Hepatocyte (in vitro differentiated cells): ENCODE results near the gene APC2.

Experiments
- CTCF ChIP-seq: fragments of 200-600 bp; sonication (generic); IDR thresholded peaks from 2 replicates; pipeline ENCODE4 v1.5.1; 2016; ENCODE audit warnings: antibody characterized with exemption, mild to moderate bottlenecking; ENCODE audit not compliant: poor library complexity
- EZH2 ChIP-seq: fragments of 200-600 bp; sonication (generic); IDR thresholded peaks from 2 replicates; pipeline ENCODE4 v1.6.1; 2016; ENCODE audit warnings: antibody characterized with exemption, mild to moderate bottlenecking, borderline replicate concordance
- EZH2phosphoT487 ChIP-seq: fragments of 200-600 bp; sonication (generic); IDR thresholded peaks from one replicate; pipeline ENCODE4 v1.6.1; 2018; ENCODE audit warnings: antibody characterized with exemption, mild to moderate bottlenecking, low read depth, moderate library complexity; ENCODE audit not compliant: unreplicated experiment, severe bottlenecking

- TF ChIP-seq CTCF (no peak), EZH2 (no peak), EZH2phosphoT487 (no peak)
These were observed 33.4 kb downstream of the APC2 start for GRCh38 chr19:1483131-1483978.
